PC-9 (cell line): ENCODE results near the gene TXNDC12.

ENCODE experiments used
- EZH2 ChIP-seq: fragments of 200-600 bp; sonication (generic); IDR thresholded peaks from 2 replicates; pipeline ENCODE4 v1.8.0; 2017; ENCODE audit warnings: antibody characterized with exemption, low read depth
- TF ChIP-seq, protein P1 (sequence below): fragments of 200-600 bp; sonication (generic); conservative IDR thresholded peaks from 2 replicates; pipeline ENCODE4 v1.6.1; 2017; ENCODE audit warnings: mixed run types, antibody characterized with exemption, mild to moderate bottlenecking, moderate library complexity

- TF ChIP-seq, protein P1, sequence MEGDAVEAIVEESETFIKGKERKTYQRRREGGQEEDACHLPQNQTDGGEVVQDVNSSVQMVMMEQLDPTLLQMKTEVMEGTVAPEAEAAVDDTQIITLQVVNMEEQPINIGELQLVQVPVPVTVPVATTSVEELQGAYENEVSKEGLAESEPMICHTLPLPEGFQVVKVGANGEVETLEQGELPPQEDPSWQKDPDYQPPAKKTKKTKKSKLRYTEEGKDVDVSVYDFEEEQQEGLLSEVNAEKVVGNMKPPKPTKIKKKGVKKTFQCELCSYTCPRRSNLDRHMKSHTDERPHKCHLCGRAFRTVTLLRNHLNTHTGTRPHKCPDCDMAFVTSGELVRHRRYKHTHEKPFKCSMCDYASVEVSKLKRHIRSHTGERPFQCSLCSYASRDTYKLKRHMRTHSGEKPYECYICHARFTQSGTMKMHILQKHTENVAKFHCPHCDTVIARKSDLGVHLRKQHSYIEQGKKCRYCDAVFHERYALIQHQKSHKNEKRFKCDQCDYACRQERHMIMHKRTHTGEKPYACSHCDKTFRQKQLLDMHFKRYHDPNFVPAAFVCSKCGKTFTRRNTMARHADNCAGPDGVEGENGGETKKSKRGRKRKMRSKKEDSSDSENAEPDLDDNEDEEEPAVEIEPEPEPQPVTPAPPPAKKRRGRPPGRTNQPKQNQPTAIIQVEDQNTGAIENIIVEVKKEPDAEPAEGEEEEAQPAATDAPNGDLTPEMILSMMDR = no peak
- no peak for TF ChIP-seq EZH2
Observed at GRCh38 chr1:52045236-52045635, 9.8 kb downstream of the TXNDC12 start.
